ENCODE measurements around the gene CALHM3.

DNA sequence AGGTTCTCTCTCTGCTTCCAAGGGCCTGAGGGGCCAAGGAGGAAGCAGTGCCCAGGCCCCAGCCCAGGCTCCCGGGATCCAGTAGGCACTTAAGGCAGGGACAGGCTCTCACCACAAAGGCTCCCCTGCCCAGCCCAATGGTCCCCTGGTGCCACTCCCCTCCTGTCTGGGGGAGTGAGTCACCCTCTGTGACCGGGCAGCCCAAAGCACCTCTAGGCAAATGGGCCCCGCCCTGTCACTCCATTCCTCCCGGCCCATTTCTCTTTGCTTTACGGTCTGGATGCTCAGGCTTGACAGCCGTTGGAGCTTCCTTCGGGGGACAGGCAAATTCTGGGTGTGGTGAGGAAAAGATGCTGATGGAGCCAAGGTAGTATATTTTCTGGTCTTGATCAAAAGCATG lies at the start of gene CALHM3:
- no peak for TF ChIP-seq POLR2A (IDR thresholded peaks at IDR 0.05; ENCODE audit: low read depth, low read length)
- TF ChIP-seq, protein P1, sequence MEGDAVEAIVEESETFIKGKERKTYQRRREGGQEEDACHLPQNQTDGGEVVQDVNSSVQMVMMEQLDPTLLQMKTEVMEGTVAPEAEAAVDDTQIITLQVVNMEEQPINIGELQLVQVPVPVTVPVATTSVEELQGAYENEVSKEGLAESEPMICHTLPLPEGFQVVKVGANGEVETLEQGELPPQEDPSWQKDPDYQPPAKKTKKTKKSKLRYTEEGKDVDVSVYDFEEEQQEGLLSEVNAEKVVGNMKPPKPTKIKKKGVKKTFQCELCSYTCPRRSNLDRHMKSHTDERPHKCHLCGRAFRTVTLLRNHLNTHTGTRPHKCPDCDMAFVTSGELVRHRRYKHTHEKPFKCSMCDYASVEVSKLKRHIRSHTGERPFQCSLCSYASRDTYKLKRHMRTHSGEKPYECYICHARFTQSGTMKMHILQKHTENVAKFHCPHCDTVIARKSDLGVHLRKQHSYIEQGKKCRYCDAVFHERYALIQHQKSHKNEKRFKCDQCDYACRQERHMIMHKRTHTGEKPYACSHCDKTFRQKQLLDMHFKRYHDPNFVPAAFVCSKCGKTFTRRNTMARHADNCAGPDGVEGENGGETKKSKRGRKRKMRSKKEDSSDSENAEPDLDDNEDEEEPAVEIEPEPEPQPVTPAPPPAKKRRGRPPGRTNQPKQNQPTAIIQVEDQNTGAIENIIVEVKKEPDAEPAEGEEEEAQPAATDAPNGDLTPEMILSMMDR (IDR thresholded peaks at IDR 0.05; ENCODE audit: extremely low read depth in 1 of 2, insufficient read depth in 1 of 2, low read depth in 1 of 2, low read length in 2 of 2), result no peak
